GM19035 (cell line): Measurements from ENCODE around the gene ARMC9.

Source experiments
- ATAC-seq: cut with Tn5 transposase; IDR thresholded peaks from one replicate; pipeline ENCODE4 v1.9.1; 2021; ENCODE audit not compliant: unreplicated experiment

Gene ARMC9

DNA sequence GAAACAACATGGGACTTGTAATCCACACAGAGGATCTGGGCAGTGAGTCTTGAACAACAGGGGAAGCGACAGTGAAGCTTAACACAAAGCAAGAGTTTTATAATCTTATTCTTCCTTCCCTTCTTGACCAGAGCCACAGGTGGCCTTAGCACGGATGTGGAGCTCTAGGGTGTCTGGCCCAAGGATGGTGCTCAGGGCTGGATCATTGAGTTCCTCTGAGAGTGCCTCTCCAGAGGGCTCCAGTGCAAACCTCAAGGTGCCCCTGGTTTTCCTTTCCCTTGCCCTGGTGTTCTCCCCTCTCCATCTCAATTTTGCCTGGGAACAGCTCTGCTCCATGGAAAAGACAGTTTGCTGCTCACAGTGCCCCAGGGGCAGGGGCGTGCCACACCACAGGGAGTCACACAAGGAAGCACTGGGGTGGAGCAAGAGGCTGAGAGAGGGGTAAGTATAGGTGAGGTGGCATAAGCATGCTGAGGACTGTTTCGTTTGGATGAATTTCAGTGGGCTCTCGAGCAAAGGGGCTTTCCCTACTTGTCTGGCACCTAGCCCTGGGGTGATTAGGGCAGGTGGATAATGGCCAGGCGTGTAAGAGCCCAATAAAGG lies 108.5 kb downstream of the ARMC9 start:
- ATAC-seq, result no peak

DNA sequence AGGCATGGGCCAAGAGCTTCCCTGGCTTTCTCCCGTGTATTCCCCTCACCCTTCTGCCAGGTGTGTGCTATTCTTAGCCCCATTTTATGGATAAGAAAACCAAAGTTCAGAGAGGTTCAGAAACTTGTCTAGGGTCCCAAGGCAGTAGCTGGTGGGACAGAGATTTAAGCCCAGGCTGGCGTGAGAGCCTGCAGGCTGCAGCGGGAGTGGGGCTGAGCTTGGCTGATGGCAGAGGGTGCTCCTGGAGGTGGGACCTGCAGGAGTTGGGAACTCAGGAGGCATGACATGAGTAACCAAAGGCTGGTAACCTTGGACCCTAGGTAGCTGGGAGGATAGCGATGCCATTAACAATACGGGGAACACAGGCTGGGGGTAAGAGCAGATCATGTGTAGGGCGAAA lies 109.8 kb downstream of the ARMC9 start:
- ATAC-seq, result no peak

DNA sequence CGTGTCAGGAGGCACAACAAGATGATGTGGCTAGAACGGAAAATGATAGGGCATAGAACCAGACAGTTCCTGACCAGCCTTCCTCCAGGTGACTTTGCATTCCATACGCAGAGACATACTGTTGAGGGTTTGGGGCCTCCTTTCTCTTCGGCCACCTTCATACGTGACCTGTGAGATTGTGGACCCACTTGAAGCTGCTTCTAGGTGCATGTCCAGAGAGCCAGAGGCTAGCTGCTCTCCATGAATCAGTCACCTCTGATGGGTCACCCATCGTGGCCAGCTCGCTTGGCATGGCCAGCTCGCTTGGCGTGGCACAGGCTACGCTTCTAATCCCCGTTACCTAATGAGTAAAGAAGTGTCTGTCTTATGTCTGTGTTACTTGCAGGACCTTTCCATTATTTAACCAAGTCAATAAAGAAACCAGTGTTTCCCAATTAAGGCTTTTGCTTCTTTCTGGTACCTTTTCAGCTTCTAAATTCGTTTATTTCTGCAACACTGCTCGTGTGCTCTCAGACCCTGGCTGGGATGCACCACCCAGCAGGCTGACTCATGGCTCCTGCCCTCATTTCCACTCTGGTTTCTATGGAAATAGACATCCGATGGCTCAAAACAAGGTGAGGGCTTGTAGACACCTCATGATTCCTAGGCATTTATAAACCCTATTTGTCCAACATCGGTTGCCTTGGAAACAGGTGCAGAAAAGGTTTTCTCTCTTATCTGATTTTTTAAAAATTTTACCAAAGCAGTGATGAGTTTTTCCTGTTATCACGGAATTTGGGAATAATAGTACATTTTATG lies 110.4 kb downstream of the ARMC9 start:
- no peak for ATAC-seq

DNA sequence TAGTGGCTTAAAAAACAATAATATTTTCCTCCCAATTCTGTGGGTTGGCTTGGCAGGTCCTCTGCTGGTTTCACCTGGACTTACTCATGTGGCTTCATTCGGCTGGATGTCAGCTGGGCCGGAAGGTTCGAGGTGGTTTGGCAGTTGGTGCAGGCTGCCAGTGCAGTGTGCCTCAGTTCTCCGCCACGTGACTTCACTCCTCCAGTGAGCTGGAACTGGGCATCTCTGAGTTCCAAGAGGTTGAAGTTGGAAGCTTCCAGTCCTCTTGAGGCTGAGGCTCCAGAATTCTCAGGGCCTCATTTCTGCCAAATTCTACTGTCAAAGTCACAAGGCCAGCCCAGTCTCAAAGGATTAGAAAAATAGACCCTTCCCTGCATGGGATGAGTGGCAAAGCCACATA lies 113.6 kb downstream of the ARMC9 start:
- no peak for ATAC-seq

DNA sequence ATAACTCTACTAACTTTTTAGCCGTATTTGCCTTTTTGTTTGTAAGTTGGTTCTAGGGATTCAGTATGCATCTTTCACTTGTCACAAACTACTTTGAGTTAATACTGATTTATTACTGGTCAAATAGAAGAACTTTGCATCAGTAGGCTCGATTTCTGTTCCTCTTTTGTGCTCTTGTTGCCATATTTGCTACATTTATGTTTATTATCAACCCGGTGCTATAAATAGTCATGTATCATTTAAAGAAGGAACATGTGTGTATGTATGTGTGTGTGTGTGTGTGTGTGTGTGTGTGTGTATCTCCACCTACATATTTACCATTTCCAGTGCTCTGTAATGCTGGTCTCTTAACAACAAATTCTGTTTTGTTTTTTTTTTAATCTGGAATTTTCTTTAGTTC lies 117.5 kb downstream of the ARMC9 start:
- ATAC-seq, result no peak

DNA sequence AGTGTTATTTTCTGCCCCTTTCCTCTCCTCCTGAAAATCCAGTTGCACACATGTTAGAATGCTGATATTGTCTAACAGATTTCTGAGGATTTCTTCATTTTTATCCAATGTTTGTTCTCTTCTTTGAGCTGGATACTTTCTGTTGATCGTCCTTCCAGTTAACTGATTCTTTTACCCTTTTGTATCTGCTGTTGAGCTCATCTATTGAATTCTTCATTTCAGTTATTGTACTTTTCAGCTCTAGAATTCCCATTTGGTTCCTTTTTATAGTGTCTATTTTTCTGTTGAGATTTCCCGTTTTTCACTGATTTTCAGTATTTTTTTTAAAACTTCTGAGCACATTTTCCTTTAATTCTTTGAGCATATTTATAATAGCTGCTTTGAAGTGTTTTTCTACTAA lies 119.1 kb downstream of the ARMC9 start:
- no peak for ATAC-seq

DNA sequence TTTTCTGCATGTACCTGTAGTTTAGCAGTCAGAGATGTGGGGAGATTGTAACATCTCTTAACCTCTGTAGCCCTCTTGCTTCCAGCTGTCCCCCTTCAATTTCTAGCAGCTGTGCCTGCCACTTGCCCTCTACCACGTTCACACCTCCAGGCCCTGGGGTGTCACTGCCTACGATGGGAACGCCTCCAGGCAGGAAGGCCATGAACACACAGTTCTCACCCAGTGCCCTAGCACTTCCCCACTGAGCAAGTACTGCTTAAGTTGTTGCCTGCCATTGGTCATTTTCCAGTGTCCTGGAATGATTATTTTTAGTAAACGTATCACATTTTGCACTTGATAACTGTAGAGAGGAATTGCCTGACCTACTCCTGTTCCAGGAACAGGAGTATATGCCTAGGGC lies 120.0 kb downstream of the ARMC9 start:
- ATAC-seq, result no peak

DNA sequence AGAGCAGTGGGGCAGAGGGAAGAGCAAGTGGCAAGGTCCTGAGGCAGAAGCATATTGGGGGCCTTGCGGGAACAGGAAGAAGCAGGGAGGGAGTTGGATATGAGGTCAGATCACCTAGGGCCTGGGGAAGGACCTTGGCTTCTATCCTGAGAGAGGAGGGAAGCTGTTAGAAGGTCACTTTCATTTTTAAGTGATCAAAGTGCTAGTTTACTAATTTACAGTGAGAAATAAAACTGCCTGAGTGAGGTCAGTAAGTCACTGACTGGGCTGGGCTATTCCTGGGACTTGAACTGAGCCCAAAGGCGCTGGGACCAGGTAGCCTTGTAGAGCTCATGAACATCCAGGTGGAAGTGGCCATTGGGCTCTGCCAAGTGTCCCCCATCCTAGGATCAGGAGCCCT lies 120.5 kb downstream of the ARMC9 start:
- ATAC-seq, result no peak

DNA sequence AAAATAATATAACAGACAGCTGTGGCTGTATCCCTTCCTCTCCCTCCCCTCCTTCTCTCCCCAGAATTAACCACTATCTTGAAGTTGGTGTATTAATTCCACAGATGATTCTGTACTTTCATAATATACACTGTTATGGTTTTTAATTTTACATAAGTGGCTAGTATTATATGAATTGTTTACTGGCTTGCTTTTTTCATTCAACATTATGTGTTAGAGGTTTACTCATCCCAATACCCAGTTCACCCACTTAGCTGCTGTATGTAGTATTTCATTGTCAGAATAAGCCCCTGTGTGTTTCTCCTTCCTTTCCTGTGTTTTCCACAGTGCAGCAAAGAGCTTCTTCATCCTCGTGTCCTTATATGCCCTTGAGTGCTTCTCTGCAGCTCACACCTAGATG lies 121.4 kb downstream of the ARMC9 start:
- ATAC-seq, result no peak

DNA sequence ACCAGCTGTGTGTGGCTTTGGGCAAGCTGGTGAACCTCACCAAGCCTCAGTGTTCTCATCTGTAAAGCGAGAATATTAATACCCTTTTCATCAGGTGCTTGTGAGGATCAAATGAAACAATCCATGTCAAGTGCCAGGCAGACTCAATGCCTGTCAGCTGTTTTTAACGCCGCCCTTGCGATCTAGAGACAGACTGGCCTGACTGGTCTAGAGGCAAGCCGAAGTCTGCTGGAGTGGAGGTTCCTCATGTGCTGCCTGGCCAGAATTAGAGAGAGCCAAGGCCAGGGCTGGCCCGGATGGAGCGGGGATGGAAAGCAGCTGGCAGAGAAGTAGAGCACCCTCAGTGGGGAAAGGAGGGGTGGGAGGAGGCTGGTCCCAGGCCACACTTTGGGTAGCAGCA lies 122.6 kb downstream of the ARMC9 start:
- ATAC-seq, result no peak

DNA sequence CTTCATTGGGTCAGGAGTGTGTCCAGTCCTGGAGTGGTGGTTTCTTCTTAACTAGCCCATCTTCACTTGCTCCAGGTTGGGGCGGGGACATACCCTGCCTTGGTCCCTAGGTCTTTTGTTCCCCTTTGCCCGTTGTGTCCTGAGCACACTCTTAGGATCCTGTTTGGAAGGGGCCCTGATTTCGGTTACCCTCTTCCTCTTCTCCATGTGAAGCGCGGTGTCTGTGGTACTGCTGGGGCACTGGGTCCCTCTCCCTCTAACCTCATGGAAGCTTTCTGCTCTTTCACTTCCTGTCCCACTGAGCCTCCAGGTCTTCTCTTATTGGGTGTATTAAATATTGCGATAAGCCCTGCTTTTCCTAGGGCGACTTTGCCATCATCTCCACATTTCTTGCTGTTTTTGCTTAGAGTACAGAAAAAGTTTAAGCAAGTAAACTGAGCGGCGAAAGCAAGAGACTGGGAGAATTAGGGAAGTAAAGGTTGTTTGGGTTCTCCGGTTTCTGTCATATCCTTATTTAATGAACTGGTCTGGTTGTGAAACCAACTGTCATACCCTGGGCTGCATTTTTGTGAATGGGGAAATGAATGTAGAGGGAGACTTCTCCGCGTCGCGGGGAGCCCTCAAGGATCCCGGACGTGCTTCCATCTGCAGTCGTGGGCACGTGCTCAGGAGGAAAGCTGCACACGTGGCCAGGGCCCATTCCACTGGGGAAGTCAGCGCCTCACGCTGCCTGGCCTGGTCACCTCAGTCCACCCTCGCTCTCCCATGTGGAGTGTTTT lies 123.3 kb downstream of the ARMC9 start:
- no peak for ATAC-seq

DNA sequence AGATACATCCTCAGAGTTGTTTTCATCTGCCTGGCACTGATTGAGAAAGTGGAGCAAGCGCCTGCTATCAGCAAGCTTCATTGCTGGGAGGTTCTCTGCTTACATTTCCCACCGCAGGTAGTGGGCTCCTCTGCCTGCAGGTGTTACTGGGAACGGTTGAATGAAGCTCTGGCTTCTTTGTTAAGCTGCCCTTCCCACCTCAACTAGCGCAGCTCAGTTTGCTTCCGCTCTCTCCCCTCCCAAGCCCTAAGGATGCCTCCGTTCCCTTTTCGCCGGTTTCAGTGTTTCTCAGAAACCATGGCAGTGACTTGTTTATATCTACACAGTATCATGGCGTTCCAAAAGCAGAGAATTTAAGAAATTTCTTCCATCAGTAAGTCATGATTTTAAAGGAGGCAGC lies 124.9 kb downstream of the ARMC9 start:
- ATAC-seq, result no peak

DNA sequence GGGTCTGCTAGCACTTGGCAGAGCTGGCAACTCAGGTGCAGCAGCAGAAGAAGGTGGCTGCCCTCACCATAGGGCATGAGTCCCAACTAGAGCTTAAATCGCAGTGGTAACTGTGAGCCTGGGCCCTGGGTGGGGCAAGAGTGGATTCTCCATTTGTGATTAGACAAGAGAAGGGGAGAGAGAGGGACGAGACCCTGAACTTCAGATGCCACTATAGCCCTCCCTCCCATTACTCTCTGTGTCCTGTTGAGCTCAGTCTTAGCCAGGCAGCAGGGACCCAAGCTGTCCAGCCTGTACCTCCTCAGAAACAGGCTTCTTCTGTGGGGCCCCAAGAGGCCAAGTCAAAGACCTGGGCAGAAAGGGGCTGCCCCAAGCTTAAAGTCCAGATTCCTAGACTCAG lies 127.4 kb downstream of the ARMC9 start:
- no peak for ATAC-seq

DNA sequence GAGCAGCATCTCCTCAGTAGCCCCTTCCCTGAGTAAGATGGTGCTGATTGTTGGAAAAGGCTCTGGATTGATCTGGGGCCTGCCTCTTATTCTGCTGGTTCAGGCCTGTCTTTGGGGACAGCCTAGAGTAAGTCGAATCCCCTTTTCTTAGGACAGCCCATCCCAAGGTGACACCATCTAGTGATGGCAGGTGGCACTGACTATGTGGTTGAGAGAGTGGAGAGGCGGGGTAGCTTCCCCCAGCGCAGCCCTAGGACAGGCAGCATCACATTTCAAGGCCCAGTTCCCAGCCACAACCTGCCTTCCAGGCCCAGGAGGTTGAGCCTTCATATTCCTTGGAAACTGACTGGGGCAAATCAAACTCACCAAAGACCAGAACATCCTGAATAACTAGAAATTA lies 128.0 kb downstream of the ARMC9 start:
- no peak for ATAC-seq

DNA sequence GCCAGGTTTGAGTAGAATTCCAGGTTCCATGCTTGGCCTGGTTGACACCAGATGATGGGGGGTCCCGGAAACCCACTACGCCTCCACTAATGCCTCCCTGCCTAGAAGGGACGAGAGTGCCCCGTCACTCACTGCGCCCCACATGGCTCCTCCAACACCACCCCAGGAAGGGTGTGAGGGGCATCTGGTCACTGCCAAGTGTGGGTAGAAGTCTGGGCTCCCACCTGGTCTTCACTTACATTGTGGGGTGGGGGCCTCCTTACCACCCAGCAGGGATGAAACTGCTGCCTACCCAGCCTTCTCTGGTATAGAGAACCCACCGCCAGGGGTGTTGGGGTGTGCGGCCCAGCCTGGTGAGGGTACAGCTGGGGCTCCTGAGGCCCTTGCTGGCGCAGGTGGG lies 131.9 kb downstream of the ARMC9 start:
- ATAC-seq, result no peak

DNA sequence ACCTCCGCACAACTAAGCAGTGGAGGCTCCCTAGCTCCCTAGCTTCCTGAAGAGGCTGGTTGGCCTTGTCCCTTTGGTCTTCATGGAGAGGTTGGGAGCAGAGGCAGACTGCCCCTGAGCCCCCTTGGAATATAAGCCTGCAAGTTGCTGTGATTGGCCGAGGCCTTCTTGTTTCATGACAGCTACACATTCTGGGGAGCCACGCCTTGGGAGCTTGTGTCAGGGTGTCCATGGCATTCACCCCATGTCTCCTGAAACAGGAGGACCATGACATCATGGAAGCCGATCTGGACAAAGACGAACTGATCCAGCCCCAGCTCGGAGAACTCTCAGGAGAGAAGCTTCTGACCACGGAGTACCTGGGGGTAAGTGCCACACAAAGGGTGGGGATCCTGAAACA lies 133.1 kb downstream of the ARMC9 start:
- ATAC-seq, result no peak

DNA sequence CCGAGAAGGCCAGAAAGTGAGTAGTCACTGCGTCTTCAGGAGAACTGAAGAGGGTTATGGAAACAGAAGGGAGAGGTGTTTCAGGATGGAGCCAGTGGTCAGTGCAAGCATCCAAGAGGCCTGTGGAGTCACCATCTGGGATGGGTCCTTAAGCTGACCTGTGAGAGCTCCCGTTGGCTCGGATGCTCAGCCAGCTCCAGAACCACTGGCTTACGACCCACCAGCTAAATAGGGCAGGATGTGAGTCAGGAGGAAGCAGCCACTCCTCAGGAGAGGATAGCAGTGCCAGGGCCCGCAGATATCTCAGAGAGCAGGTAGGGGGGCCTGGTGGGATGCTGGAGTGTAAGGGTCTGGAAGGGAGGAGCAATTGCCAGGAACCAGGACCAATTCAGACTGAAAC lies 134.0 kb downstream of the ARMC9 start:
- ATAC-seq, result no peak

DNA sequence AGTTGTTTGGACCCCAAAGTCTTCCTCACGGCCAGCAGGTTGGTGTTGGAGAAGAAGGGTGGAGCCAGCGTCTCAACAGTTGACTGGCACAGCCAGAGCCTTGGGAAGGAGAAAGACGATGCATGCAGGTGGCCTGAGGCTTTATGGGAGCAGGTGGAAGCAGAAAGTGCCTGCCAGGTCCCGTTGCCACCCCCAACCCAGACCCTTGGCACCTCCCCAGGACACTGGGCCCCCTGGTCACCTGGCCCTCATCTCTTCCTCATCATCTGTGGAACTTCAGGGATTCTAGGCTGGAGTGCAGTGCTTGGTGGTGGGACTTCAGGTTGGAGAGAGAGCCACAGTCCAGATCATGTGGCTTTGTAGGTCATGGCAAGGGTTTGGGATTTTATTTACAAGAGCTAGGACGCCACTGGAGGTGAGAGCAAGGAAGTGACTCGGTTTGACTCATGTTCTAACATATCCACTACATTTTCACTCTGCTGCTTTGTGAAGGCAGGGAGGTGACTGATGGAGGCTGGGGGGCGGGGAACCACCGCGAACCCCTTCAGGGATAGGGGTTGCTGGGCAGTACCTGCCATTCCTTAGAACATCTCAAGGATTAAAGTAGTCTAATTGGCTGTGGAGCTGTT lies 134.6 kb downstream of the ARMC9 start:
- no peak for ATAC-seq

DNA sequence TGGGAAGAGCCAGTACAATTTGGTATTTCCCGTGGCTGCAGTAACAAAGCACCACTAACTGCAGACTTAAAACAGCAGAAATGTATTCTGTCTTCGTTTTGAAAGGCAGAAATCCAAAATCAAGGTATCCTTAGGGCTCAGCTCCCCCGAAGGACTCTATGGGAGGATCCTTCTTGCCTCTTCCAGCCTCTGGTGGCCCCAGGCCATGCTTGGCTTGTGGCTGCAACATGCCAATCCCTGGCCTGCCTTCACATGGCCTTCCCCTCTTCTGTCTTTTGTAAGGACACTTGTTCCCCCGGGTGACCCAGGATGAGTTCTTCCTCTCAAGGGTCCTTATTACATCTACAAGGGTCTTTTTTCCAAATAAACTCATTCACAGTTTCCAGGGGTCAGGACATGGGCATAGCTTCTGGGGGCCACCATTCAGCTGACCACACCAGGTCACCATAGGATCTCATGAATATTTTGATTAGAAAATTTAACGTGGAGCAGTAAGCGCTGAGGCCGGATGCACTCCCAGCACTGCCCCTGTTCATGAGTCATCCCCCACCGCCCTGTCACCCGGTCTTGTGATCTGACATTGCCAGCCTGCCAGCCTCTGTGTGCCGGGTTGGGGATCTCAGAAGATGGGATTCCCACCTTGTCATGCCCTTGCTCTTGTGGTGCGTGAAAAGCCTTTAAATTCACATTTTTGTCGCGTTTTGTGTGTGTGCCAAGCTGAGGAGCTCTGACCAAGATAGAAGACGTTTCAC lies 135.9 kb downstream of the ARMC9 start:
- ATAC-seq, result no peak

DNA sequence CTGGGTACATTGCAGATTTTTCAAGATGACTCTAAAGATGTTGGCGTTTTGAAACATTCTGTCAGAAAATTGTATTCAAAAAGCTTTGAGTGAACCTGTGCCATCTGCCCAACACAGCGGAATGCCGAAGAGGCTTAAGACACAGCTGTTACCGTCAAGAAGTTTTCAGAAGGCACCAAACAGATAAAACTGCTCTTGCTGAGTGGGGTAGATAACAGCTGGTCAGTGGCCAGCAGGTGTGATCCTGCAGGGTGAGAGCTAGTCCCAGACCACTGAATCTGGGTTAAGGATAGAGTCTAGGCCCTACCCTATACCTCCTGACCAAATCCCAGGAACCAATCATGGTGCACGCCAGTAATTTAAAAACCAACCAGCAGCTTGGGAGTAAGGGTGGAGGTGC lies 136.6 kb downstream of the ARMC9 start:
- ATAC-seq, result no peak

DNA sequence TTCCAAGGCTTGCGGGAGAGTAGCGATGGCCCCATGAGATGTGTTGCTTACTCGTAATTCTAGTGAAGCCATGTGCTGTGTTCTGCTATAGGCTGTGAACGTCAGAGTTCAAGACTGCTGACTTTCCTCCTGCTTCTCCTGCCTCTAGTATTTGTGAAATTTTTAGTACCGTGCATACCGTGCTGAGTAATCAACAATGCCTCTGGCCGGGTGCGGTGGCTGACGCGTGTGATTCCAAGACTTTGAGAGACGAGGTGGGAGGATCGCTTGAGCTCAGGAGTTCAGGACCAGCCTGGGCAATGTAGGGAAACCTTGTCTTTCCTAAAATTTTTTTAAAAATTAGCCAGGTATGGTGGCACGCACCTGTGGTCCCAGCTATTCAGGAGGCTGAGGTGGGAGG lies 137.2 kb downstream of the ARMC9 start:
- no peak for ATAC-seq
